IMR-90 (cell line): ENCODE measurements around the gene IDH3A. TPM values are rescaled to one million over a fixed set of nuclear protein-coding genes. Genes with fewer than 3 reads are reported as not detected.

ENCODE experiments used
- ATAC-seq: fragments of 200-7000 bp; cut with Tn5 transposase; 2 replicates; pipeline ENCODE4 v1.9.1; 2020; ENCODE audit warnings: low read depth, mild to moderate bottlenecking, moderate library complexity
- BruUV-seq: library from RNA; stranded (reverse); fragments of 400-500 nt; replicated peaks from 2 replicates; lab custom pipeline; 2021; lab: Mats Ljungman, UMichigan
- CTCF ChIA-PET: fragments of 300-600 bp; formaldehyde crosslinking; extraction: SDS; loops from one replicate; lab custom pipeline; 2021; ENCODE audit warnings: antibody characterized with exemption; lab: Yijun Ruan, JAX
- POLR2A ChIA-PET: fragments of 300-600 bp; sonication (Branson Sonifier 250); formaldehyde crosslinking; loops from one replicate; lab custom pipeline; 2022; ENCODE audit warnings: antibody characterized with exemption; ENCODE audit not compliant: unreplicated experiment; lab: Charles Lee
- DNase-seq: peaks from one replicate; pipeline ENCODE4 v3.0.0; 2013
- H2AFZ ChIP-seq: replicated peaks from 2 replicates; pipeline ENCODE3; 2013; ENCODE audit warnings: low read length, mild to moderate bottlenecking; ENCODE audit not compliant: poor library complexity
- H2AK5ac ChIP-seq: 2 replicates; pipeline ENCODE4 v1.6.1; 2013; ENCODE audit warnings: low read depth, low read length, inconsistent platforms
- H2AK9ac ChIP-seq: replicated peaks from 2 replicates; pipeline ENCODE3; 2013; ENCODE audit warnings: mild to moderate bottlenecking, low read depth, low read length, moderate library complexity; ENCODE audit not compliant: poor library complexity
- H2BK120ac ChIP-seq: 2 replicates; pipeline ENCODE4 v1.6.1; 2013; ENCODE audit warnings: low read depth, low read length, inconsistent platforms
- H2BK15ac ChIP-seq: 3 replicates; pipeline ENCODE4 v1.6.1; 2013; ENCODE audit warnings: low read depth, low read length, inconsistent platforms
- H2BK20ac ChIP-seq: 2 replicates; pipeline ENCODE4 v1.6.1; 2013; ENCODE audit warnings: low read depth, mild to moderate bottlenecking, inconsistent platforms, low read length, moderate library complexity
- H2BK5ac ChIP-seq: 2 replicates; pipeline ENCODE4 v1.6.1; 2013; ENCODE audit warnings: mild to moderate bottlenecking, low read depth, low read length, inconsistent platforms; ENCODE audit not compliant: poor library complexity, severe bottlenecking
- H3K14ac ChIP-seq: replicated peaks from 2 replicates; pipeline ENCODE4 v1.6.1; 2013; ENCODE audit warnings: low read depth, low read length, inconsistent platforms
- H3K18ac ChIP-seq: 2 replicates; pipeline ENCODE4 v1.6.1; 2013; ENCODE audit warnings: low read depth, low read length, control low read depth
- H3K23ac ChIP-seq: 2 replicates; pipeline ENCODE4 v1.6.1; 2013; ENCODE audit warnings: low read depth, low read length, inconsistent platforms
- H3K27ac ChIP-seq: 2 replicates; pipeline ENCODE4 v1.5.1; 2013; ENCODE audit warnings: mild to moderate bottlenecking, control low read depth, low read length; ENCODE audit not compliant: insufficient read depth
- H3K27me3 ChIP-seq: 2 replicates; pipeline ENCODE4 v1.6.1; 2013; ENCODE audit warnings: low read length; ENCODE audit not compliant: control insufficient read depth, insufficient read depth
- H3K36me3 ChIP-seq: 2 replicates; pipeline ENCODE4 v1.6.1; 2013; ENCODE audit warnings: low read length, mixed read lengths; ENCODE audit not compliant: control insufficient read depth, insufficient read depth
- H3K4ac ChIP-seq: 2 replicates; pipeline ENCODE4 v1.6.1; 2013; ENCODE audit warnings: low read depth, low read length, inconsistent platforms
- H3K4me1 ChIP-seq: 2 replicates; pipeline ENCODE4 v1.6.1; 2013; ENCODE audit warnings: low read length, mixed read lengths; ENCODE audit not compliant: control insufficient read depth, insufficient read depth
- H3K4me2 ChIP-seq: 2 replicates; pipeline ENCODE4 v1.6.1; 2013; ENCODE audit warnings: low read depth, mild to moderate bottlenecking, control low read depth, low read length, moderate library complexity
- H3K4me3 ChIP-seq: 2 replicates; pipeline ENCODE4 v1.5.1; 2013; ENCODE audit warnings: low read depth, mild to moderate bottlenecking, control low read depth, low read length, moderate library complexity; ENCODE audit not compliant: insufficient read depth
- H3K56ac ChIP-seq: 2 replicates; pipeline ENCODE4 v1.6.1; 2013; ENCODE audit warnings: low read length, inconsistent platforms; ENCODE audit not compliant: insufficient read depth; ENCODE audit errors: extremely low read depth
- H3K79me1 ChIP-seq, 2 experiments: 2 replicates each; pipeline ENCODE4 v1.6.1; 2013; ENCODE audit warnings: low read length in 2 of 2, inconsistent platforms in 1 of 2, low read depth in 1 of 2
- H3K9ac ChIP-seq: 2 replicates; pipeline ENCODE4 v1.6.1; 2013; ENCODE audit warnings: low read depth, low read length, control low read depth
- H3K9me1 ChIP-seq: 2 replicates; pipeline ENCODE4 v1.6.1; 2013; ENCODE audit warnings: low read length, inconsistent platforms; ENCODE audit not compliant: insufficient read depth
- H3K9me3 ChIP-seq: 2 replicates; pipeline ENCODE4 v1.6.1; 2013; ENCODE audit warnings: low read length; ENCODE audit not compliant: control insufficient read depth, insufficient read depth
- H4K20me1 ChIP-seq: 2 replicates; pipeline ENCODE4 v1.6.1; 2013; ENCODE audit warnings: low read length, inconsistent platforms; ENCODE audit not compliant: insufficient read depth
- H4K5ac ChIP-seq: 2 replicates; pipeline ENCODE4 v1.6.1; 2013; ENCODE audit warnings: mild to moderate bottlenecking, low read depth, low read length, control low read depth
- H4K8ac ChIP-seq, 2 experiments: 2 replicates each; pipeline ENCODE4 v1.6.1; 2013; ENCODE audit warnings: low read depth in 2 of 2, low read length in 2 of 2, control low read depth in 1 of 2, inconsistent platforms in 1 of 2
- H4K91ac ChIP-seq: 2 replicates; pipeline ENCODE4 v1.6.1; 2013; ENCODE audit warnings: low read depth, low read length, inconsistent platforms; ENCODE audit not compliant: insufficient read depth
- BHLHE40 ChIP-seq: fragments of 150-350 bp; IDR thresholded peaks from 2 replicates; pipeline ENCODE4 v1.6.1; 2016; ENCODE audit warnings: mild to moderate bottlenecking, low read depth, low read length
- CTCF ChIP-seq: conservative IDR thresholded peaks from 2 replicates; pipeline ENCODE4 v1.5.1; 2012; ENCODE audit warnings: mild to moderate bottlenecking, low read depth, low read length, improper control_type of control experiment
- ELK1 ChIP-seq: fragments of 150-350 bp; IDR thresholded peaks from 2 replicates; pipeline ENCODE4 v1.6.1; 2016; ENCODE audit warnings: low read depth, mild to moderate bottlenecking, low read length, moderate library complexity, borderline replicate concordance
- FOS ChIP-seq: fragments of 150-350 bp; IDR thresholded peaks from 2 replicates; pipeline ENCODE4 v1.6.1; 2016; ENCODE audit warnings: low read depth, low read length
- MAFK ChIP-seq: IDR thresholded peaks from 2 replicates; pipeline ENCODE4 v1.6.1; 2012; ENCODE audit warnings: low read depth, low read length, improper control_type of control experiment
- MXI1 ChIP-seq: IDR thresholded peaks from 2 replicates; pipeline ENCODE4 v1.6.1; 2012; ENCODE audit warnings: low read depth, mild to moderate bottlenecking, low read length, moderate library complexity, borderline replicate concordance
- NFE2L2 ChIP-seq: fragments of 150-350 bp; IDR thresholded peaks from 2 replicates; pipeline ENCODE4 v1.6.1; 2016; ENCODE audit warnings: low read depth, mild to moderate bottlenecking, low read length
- POLR2A ChIP-seq: IDR thresholded peaks from 2 replicates; pipeline ENCODE4 v1.6.1; 2012; ENCODE audit warnings: mild to moderate bottlenecking, low read depth, low read length
- RAD21 ChIP-seq: IDR thresholded peaks from 2 replicates; pipeline ENCODE4 v1.6.1; 2012; ENCODE audit warnings: low read length, improper control_type of control experiment
- SMC3 ChIP-seq: fragments of 150-350 bp; IDR thresholded peaks from 2 replicates; pipeline ENCODE4 v1.6.1; 2016; ENCODE audit warnings: low read depth, mild to moderate bottlenecking, antibody characterized with exemption, low read length, moderate library complexity
- WGBS, 2 experiments: methylation state at CpG; one replicate each; pipeline versions ENCODE4 v1.1.5 to v1.1.7; 2013; ENCODE audit warnings: missing lambda C conversion rate in 2 of 2; ENCODE audit not compliant: insufficient read length in 1 of 2; ENCODE audit errors: extremely low coverage in 2 of 2; 5-methylcytosine and 5-hydroxymethylcytosine counted together
- dilution Hi-C: fragments of 300-500 bp; cut with HindIII; formaldehyde crosslinking; loops from one replicate; pipeline ENCODE4 v1.14.3; 2018; ENCODE audit warnings: low sequenced_read_pairs; ENCODE audit not compliant: unreplicated experiment
- in situ Hi-C: fragments of 300-500 bp; cut with MboI; formaldehyde crosslinking; loops from 3 replicates; pipeline ENCODE4 v1.14.3; 2019; ENCODE audit warnings: low sequenced_read_pairs, inconsistent platforms, mixed read lengths
- intact Hi-C: fragments of 100-400 bp; cut with micrococcal nuclease; formaldehyde crosslinking; loops from 2 replicates; pipeline ENCODE4 v1.10.0; 2022
- polyA plus RNA-seq, 3 experiments: library from polyadenylated mRNA; depleted of rRNA; stranded (reverse); fragments of >200 nt; gene quantifications; 2 replicates each; pipeline ENCODE4 v1.2.3, GENCODE V29; 2012; ENCODE audit warnings: low replicate concordance in 1 of 3
- total RNA-seq: library from RNA; depleted of rRNA; stranded (reverse); fragments of >200 nt; gene quantifications from 2 replicates; pipeline ENCODE4 v1.2.3, GENCODE V29; 2012

Gene IDH3A
- total and polyA plus RNA-seq, 2 of the 4 experiments (the other 2 are of a cell fraction): 34.5 to 47.7 TPM

- Histone ChIP-seq H3K18ac (no peak overlapping the region), H3K9ac (no peak overlapping the region), H3K23ac (no peak overlapping the region), H3K27me3 (peaks cover 11% of the 10 kb centered on the region; the same call in 1 of the 2 replicates), H3K4me3 (no peak overlapping the region), H4K8ac (no peak overlapping the region), H3K4ac (no peak overlapping the region), H3K79me1 (no peaks in the 10 kb centered on the region), H2AK5ac (no peak overlapping the region), H3K4me2 (no peak overlapping the region), H3K56ac (no peak overlapping the region), H4K20me1 (no peaks in the 10 kb centered on the region), H3K4me1 (peaks cover 3% of the 10 kb centered on the region; the same call in 1 of the 2 replicates), H2AK9ac (no peak overlapping the region), H3K36me3 (no peaks in the 10 kb centered on the region), H4K5ac (no peak overlapping the region), H3K27ac (no peak overlapping the region), H2BK5ac (no peak overlapping the region), H2BK15ac (no peak overlapping the region), H4K91ac (no peak overlapping the region), H3K14ac (no peak overlapping the region), H3K9me3 (no peaks in the 10 kb centered on the region), H2BK20ac (no peak overlapping the region), H3K9me1 (peaks cover 3% of the 10 kb centered on the region; the same call in 1 of the 2 replicates), H2BK120ac (no peak overlapping the region), H2AFZ (no peak overlapping the region)
- no peak for DNase-seq
- CTCF ChIA-PET: no interaction called here
- dilution Hi-C loops (no loop called here), in situ Hi-C loops (no loop called here), intact Hi-C loops (no loop called here)
- no peak for ATAC-seq
- BruUV-seq: no TSS peak
- TF ChIP-seq FOS (no peak), MXI1 (no peak), MAFK (no peak), RAD21 (no peak), CTCF (no peak), SMC3 (no peak), NFE2L2 (no peak), POLR2A (no peak), BHLHE40 (no peak), ELK1 (no peak)
- POLR2A ChIA-PET: no interaction called here
- WGBS, 2 experiments: no CpG with 5 or more reads among the region's 8 CpGs
Observed at GRCh38 chr15:78207641-78208340, 58.6 kb downstream of the IDH3A start.
